ENCODE data around the gene VPS13D. TPM values are rescaled to one million over a fixed set of nuclear protein-coding genes. Genes with fewer than 3 reads are reported as not detected.

VPS13D gene
- total and polyA plus RNA-seq, 2 experiments from 2014 or later = 10.7 to 34.9 TPM

DNA sequence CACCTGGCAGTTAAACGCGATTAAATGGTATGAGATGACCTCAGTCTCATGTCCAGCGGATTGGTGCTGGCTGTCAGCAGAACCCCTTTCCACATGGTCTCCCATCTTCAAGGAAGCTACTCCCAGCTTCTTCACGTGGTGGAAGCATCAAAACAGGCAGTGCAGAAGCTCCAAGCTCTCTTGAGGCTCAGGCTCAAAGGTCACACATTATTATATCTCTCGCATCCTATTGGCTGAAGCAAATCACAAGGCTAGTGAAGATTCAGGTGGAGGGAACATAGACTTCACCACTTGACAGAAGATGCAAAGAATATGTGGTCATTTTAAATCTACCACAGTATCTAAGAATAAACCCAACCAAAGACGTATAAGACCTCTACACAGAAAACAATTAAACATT, 181.9 kb downstream of the VPS13D start:
- Histone ChIP-seq H3K4me2 (no peak overlapping the region), H3K27ac (ENCODE audit: low read depth) (no peak overlapping the region), H2AFZ (no peak overlapping the region), H3K79me2 (replicated peaks; ENCODE audit: insufficient read depth) (no peaks in the 10 kb centered on the region), H3K36me3 (ENCODE audit: insufficient read depth) (no peaks in the 10 kb centered on the region; the same call in 1 of the 2 replicates), H3K4me1 (ENCODE audit: insufficient read depth) (0 out of 2 replicates have a peak, but pooled peaks cover 5% of the 10 kb centered on the region), H3K4me3 (no peak overlapping the region), H3F3A (replicated peaks; ENCODE audit: low read depth) (no peaks in the 10 kb centered on the region), H4K20me1 (replicated peaks; ENCODE audit: insufficient read depth) (no peaks in the 10 kb centered on the region), H3K9me2 (ENCODE audit: insufficient read depth) (no peaks in the 10 kb centered on the region), H3K27me3 (ENCODE audit: insufficient read depth) (no peaks in the 10 kb centered on the region)
- Mint-ChIP-seq H3K4me1 (peaks cover 2% of the 10 kb centered on the region; the same call in 2 of the 3 replicates), H3K27me3 (ENCODE audit: insufficient read depth, low read depth, poor library complexity) (no peaks in the 10 kb centered on the region), H3K36me3 (ENCODE audit: low read depth) (peaks cover 13% of the 10 kb centered on the region), H3K27ac (no peak overlapping the region), H3K4me3 (no peak overlapping the region), H3K9me3 (peaks cover 8% of the 10 kb centered on the region)
- DNase-seq (ENCODE audit: low spot score) (no peak), ATAC-seq (no peak)
- TF ChIP-seq JUNB (IDR thresholded peaks at IDR 0.05; ENCODE audit: unreplicated experiment) (no peak), ZNF462 (CRISPR knock-in tag; IDR thresholded peaks at IDR 0.05) (no peak), STAT1 (IDR thresholded peaks at IDR 0.05; ENCODE audit: unreplicated experiment) (no peak), EZH2phosphoT487 (IDR thresholded peaks at IDR 0.05; ENCODE audit: unreplicated experiment) (no peak)

DNA sequence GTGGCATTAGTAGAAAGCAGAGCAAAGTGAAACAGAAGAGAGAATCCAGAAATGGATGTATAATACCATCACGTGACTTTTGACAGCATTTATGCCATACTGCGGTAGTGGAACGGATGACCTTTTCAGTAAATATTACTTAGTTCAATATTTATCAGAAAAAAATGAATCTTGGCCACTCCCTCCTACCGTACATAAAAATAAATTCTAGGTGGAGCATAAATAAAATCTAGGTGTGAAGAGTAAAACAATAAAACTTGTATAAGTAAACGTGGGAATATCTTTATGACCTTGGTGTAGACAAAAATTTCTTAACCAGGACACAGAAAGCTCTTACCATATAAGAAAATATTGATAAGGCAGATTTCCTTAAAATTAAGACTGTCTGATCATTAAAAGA, 182.6 kb downstream of the VPS13D start:
- DNase-seq (ENCODE audit: low spot score) = no peak
- Mint-ChIP-seq H3K36me3 (ENCODE audit: low read depth) (peaks cover 13% of the 10 kb centered on the region), H3K4me1 (peaks cover 2% of the 10 kb centered on the region; the same call in 2 of the 3 replicates)
- TF ChIP-seq STAT1 (IDR thresholded peaks at IDR 0.05; ENCODE audit: unreplicated experiment) (no peak), ZNF462 (CRISPR knock-in tag; IDR thresholded peaks at IDR 0.05) (no peak), NANOG (IDR thresholded peaks at IDR 0.05; ENCODE audit: borderline replicate concordance) (no peak)

More for the DNA sequence above, 182.6 kb downstream of the VPS13D start:
- no peak overlapping the region for H3K27ac ChIP-seq (ENCODE audit: low read depth)
- H3K4me3 ChIP-seq = no peak overlapping the region
- Mint-ChIP-seq H3K4me3 (no peak overlapping the region), H3K27me3 (ENCODE audit: insufficient read depth, low read depth, poor library complexity) (no peaks in the 10 kb centered on the region), H3K9me3 (peaks cover 8% of the 10 kb centered on the region), H3K27ac (no peak overlapping the region)
- no peak overlapping the region for H3K4me2 ChIP-seq
- H3K9me2 ChIP-seq (ENCODE audit: insufficient read depth) = no peaks in the 10 kb centered on the region
- no peak for ATAC-seq
- no peaks in the 10 kb centered on the region for H3K27me3 ChIP-seq (ENCODE audit: insufficient read depth)
- no peak overlapping the region for H2AFZ ChIP-seq
- no peaks in the 10 kb centered on the region for H4K20me1 ChIP-seq (replicated peaks; ENCODE audit: insufficient read depth)
- 0 out of 2 replicates have a peak, but pooled peaks cover 5% of the 10 kb centered on the region for H3K4me1 ChIP-seq (ENCODE audit: insufficient read depth)
- no peaks in the 10 kb centered on the region for H3F3A ChIP-seq (replicated peaks; ENCODE audit: low read depth)
- no peaks in the 10 kb centered on the region; the same call in 1 of the 2 replicates for H3K36me3 ChIP-seq (ENCODE audit: insufficient read depth)
- H3K79me2 ChIP-seq (replicated peaks; ENCODE audit: insufficient read depth) = no peaks in the 10 kb centered on the region

Measured in GM23338 (cell line).